RWPE2 (cell line): ENCODE measurements around the gene CHCHD3.

ENCODE experiments used
- ATAC-seq: fragments of 200-7000 bp; cut with Tn5 transposase; 3 replicates; pipeline ENCODE4 v1.9.1; 2021; ENCODE audit warnings: low read depth
- DNase-seq: peaks from one replicate; pipeline ENCODE4 v3.0.0-alpha.2; 2020; ENCODE audit warnings: low spot score
- H3K27ac ChIP-seq: fragments of 450-650 bp; 2 replicates; pipeline ENCODE4 v1.5.1; 2017; ENCODE audit warnings: mild to moderate bottlenecking; ENCODE audit not compliant: poor library complexity, severe bottlenecking
- H3K27me3 ChIP-seq: fragments of 250-450 bp; sonication (Bioruptor Pico); 2 replicates; pipeline ENCODE4 v1.5.1; 2021; ENCODE audit warnings: mild to moderate bottlenecking, moderate library complexity; ENCODE audit not compliant: insufficient read depth, poor library complexity, severe bottlenecking
- H3K36me3 ChIP-seq: fragments of 250-450 bp; sonication (Bioruptor Pico); 2 replicates; pipeline ENCODE4 v1.5.1; 2020; ENCODE audit warnings: low read depth, mild to moderate bottlenecking, moderate library complexity
- H3K4me1 ChIP-seq: fragments of 250-450 bp; sonication (Bioruptor Pico); 2 replicates; pipeline ENCODE4 v1.5.1; 2021; ENCODE audit warnings: mild to moderate bottlenecking, moderate library complexity; ENCODE audit not compliant: insufficient read depth, poor library complexity, severe bottlenecking
- H3K4me3 ChIP-seq: fragments of 250-450 bp; sonication (Bioruptor Pico); 2 replicates; pipeline ENCODE4 v1.5.1; 2021; ENCODE audit warnings: mild to moderate bottlenecking, moderate library complexity; ENCODE audit not compliant: severe bottlenecking
- H3K9me3 ChIP-seq: fragments of 250-450 bp; sonication (Bioruptor Pico); 2 replicates; pipeline ENCODE4 v1.5.1; 2021; ENCODE audit warnings: mild to moderate bottlenecking, moderate library complexity; ENCODE audit not compliant: severe bottlenecking
- CTCF ChIP-seq: fragments of 450-650 bp; IDR thresholded peaks from one replicate; pipeline ENCODE4 v1.5.1; 2017; ENCODE audit warnings: mild to moderate bottlenecking, moderate library complexity; ENCODE audit not compliant: poor library complexity, severe bottlenecking

Gene CHCHD3

GRCh38 chr7:133091943-133092464 lies 10.1 kb upstream of the CHCHD3 start:
- ATAC-seq = no peak
- no peaks in the 10 kb centered on the region for H3K4me1 ChIP-seq
- DNase-seq = no peak

GRCh38 chr7:133082390-133082766 lies 488 bp upstream of the CHCHD3 start:
- Histone ChIP-seq H3K27me3 (no peaks in the 10 kb centered on the region), H3K9me3 (no peaks in the 10 kb centered on the region), H3K4me1 (peaks cover 11% of the 10 kb centered on the region), H3K36me3 (peaks cover 15% of the 10 kb centered on the region), H3K27ac (no peak overlapping the region), H3K4me3 (no peak overlapping the region)
- ATAC-seq (no peak), DNase-seq (no peak)
- TF ChIP-seq CTCF = no peak

More at GRCh38 chr7:133091943-133092464, 10.1 kb upstream of the CHCHD3 start:
- TF ChIP-seq CTCF = no peak
- no peaks in the 10 kb centered on the region for H3K9me3 ChIP-seq
- H3K27me3 ChIP-seq = no peaks in the 10 kb centered on the region
- no peak overlapping the region for H3K27ac ChIP-seq
- no peaks in the 10 kb centered on the region for H3K36me3 ChIP-seq
- no peak overlapping the region for H3K4me3 ChIP-seq

GRCh38 chr7:133081119-133081598 lies 731 bp downstream of the CHCHD3 start:
- Histone ChIP-seq H3K9me3 (no peaks in the 10 kb centered on the region), H3K27me3 (no peaks in the 10 kb centered on the region), H3K36me3 (peaks cover 15% of the 10 kb centered on the region), H3K4me1 (peaks cover 11% of the 10 kb centered on the region), H3K27ac (peak overlapping the region; percentile 43), H3K4me3 (peak overlapping the region; percentile 81)
- TF ChIP-seq CTCF = no peak
- no peak for ATAC-seq
- no peak for DNase-seq

- Histone ChIP-seq H3K9me3 (no peaks in the 10 kb centered on the region), H3K27ac (no peak overlapping the region), H3K4me1 (peaks cover 11% of the 10 kb centered on the region), H3K27me3 (no peaks in the 10 kb centered on the region), H3K36me3 (peaks cover 15% of the 10 kb centered on the region), H3K4me3 (no peak overlapping the region)
- ATAC-seq (no peak), DNase-seq (no peak)
- no peak for TF ChIP-seq CTCF
These were observed 2.6 kb downstream of the CHCHD3 start for GRCh38 chr7:133079296-133079695.

- DNase-seq (no peak), ATAC-seq (no peak)
- Histone ChIP-seq H3K4me3 (no peak overlapping the region), H3K4me1 (peaks cover 11% of the 10 kb centered on the region), H3K36me3 (peaks cover 15% of the 10 kb centered on the region), H3K9me3 (no peaks in the 10 kb centered on the region), H3K27me3 (no peaks in the 10 kb centered on the region), H3K27ac (no peak overlapping the region)
- no peak for TF ChIP-seq CTCF
These were observed 4.5 kb downstream of the CHCHD3 start for GRCh38 chr7:133077394-133077793.
